Measurements from ENCODE around the gene C11orf98. TPM values are rescaled to one million over a fixed set of nuclear protein-coding genes. Genes with fewer than 3 reads are reported as not detected.
"Not testable (repeated sequence)": the region's sequence is repeated elsewhere in the genome, so short reads cannot be mapped to it uniquely, and the experiment has no call there.

The C11orf98 gene
- total RNA-seq, 2 experiments from 2014 or later: 105 to 148 TPM

DNA sequence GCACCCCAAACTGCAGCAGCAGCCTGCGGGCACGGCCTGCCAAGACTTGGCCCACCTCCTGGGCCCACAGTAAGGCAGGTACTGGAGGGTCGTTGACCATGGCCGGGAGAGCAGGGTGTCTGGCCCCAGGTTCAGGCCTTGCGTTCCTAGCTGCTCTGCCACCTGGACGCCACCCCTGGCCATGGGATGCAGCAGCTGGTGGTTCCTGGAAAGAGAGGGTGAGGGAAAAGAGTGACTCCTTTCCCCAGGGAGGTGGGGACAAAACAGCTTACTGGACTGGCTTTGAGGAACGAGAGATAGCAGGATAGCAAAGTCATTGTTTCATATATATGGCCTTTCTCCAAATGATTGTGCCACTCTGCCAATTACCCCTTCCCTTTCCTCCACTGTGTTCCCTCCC lies 40.4 kb upstream of the C11orf98 start:
- TF ChIP-seq, protein P1, sequence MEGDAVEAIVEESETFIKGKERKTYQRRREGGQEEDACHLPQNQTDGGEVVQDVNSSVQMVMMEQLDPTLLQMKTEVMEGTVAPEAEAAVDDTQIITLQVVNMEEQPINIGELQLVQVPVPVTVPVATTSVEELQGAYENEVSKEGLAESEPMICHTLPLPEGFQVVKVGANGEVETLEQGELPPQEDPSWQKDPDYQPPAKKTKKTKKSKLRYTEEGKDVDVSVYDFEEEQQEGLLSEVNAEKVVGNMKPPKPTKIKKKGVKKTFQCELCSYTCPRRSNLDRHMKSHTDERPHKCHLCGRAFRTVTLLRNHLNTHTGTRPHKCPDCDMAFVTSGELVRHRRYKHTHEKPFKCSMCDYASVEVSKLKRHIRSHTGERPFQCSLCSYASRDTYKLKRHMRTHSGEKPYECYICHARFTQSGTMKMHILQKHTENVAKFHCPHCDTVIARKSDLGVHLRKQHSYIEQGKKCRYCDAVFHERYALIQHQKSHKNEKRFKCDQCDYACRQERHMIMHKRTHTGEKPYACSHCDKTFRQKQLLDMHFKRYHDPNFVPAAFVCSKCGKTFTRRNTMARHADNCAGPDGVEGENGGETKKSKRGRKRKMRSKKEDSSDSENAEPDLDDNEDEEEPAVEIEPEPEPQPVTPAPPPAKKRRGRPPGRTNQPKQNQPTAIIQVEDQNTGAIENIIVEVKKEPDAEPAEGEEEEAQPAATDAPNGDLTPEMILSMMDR (conservative IDR thresholded peaks at IDR 0.05; ENCODE audit: low read length): no peak
- no peak for TF ChIP-seq EZH2phosphoT487 (IDR thresholded peaks at IDR 0.05; ENCODE audit: borderline replicate concordance, low read depth, low read length)
- Histone ChIP-seq H4K20me1 (ENCODE audit: insufficient read depth, low read length) (no peaks in the 10 kb centered on the region), H2AFZ (ENCODE audit: low read length) (no peak overlapping the region; the same call in 1 of the 2 replicates), H3K4me3 (ENCODE audit: low read depth, low read length, poor library complexity, severe bottlenecking) (peak overlapping the region; percentile 73), H3K9me3 (ENCODE audit: low read length) (no peaks in the 10 kb centered on the region), H3K79me2 (ENCODE audit: insufficient read depth, low read depth, low read length) (no peaks in the 10 kb centered on the region), H3K9me2 (ENCODE audit: insufficient read depth, low read length) (no peaks in the 10 kb centered on the region), H3K4me1 (ENCODE audit: insufficient read depth, low read length, poor library complexity, severe bottlenecking) (peaks cover 44% of the 10 kb centered on the region), H3K36me3 (ENCODE audit: insufficient read depth, low read length) (peaks cover 93% of the 10 kb centered on the region), H3K4me2 (ENCODE audit: low read length) (peak overlapping the region; percentile 94), H3K27ac (ENCODE audit: low read depth, low read length, poor library complexity, severe bottlenecking) (peak overlapping the region; percentile 19)
- ChIA-PET CTCF (ENCODE audit: unreplicated experiment) (interaction anchor here (1.2 kb wide), 1 partner anchor 16 kb away, joined by 3 read pairs; the partner anchor contains the start of gene LRRN4CL), POLR2A (interaction anchor here (0.7 to 1.6 kb wide), 4 partner anchors 9 to 120 kb away, joined by 3 to 5 read pairs (median 4); no protein-coding TSS in a partner anchor)
- intact Hi-C loops (cut with micrococcal nuclease; ENCODE audit: unreplicated experiment): no loop called here
- no TSS peak for BruUV-seq (replicated peaks)
- no peak for DNase-seq (ENCODE audit: low spot score)

DNA sequence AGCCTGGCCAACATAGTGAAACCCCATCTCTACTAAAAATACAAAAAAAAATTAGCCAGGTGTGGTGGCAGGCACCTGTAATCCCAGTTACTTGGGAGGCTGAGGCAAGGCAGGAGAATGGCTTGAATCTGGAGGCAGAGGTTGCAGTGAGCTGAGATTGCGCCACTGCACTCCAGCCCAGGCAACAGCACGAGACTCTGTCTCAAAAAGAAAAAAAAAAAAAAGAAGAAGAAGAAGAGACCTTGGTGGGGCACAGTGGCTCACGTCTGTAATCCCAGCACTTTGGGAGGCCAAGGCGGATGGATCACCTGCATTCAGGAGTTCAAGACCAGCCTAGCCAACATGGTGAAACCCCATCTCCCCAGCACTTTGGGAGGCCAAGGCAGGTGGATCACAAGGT lies 38.9 kb upstream of the C11orf98 start:
- H3K4me3 ChIP-seq (ENCODE audit: low read depth, low read length, poor library complexity, severe bottlenecking); intact Hi-C loops (cut with micrococcal nuclease; ENCODE audit: unreplicated experiment); BruUV-seq (replicated peaks); H2AFZ ChIP-seq (ENCODE audit: low read length); DNase-seq (ENCODE audit: low spot score); H3K27ac ChIP-seq (ENCODE audit: low read depth, low read length, poor library complexity, severe bottlenecking); H3K4me2 ChIP-seq (ENCODE audit: low read length); H3K9me3 ChIP-seq (ENCODE audit: low read length); CTCF ChIA-PET (ENCODE audit: unreplicated experiment); H3K9me2 ChIP-seq (ENCODE audit: insufficient read depth, low read length); H3K79me2 ChIP-seq (ENCODE audit: insufficient read depth, low read depth, low read length); H4K20me1 ChIP-seq (ENCODE audit: insufficient read depth, low read length): not testable (repeated sequence)
- POLR2A ChIA-PET: interaction anchor here (0.6 kb wide), 1 partner anchor 56 kb away, joined by 10 read pairs; no protein-coding TSS in a partner anchor
- peaks cover 33% of the 10 kb centered on the region for H3K4me1 ChIP-seq (ENCODE audit: insufficient read depth, low read length, poor library complexity, severe bottlenecking)
- H3K36me3 ChIP-seq (ENCODE audit: insufficient read depth, low read length): peaks cover 90% of the 10 kb centered on the region

DNA sequence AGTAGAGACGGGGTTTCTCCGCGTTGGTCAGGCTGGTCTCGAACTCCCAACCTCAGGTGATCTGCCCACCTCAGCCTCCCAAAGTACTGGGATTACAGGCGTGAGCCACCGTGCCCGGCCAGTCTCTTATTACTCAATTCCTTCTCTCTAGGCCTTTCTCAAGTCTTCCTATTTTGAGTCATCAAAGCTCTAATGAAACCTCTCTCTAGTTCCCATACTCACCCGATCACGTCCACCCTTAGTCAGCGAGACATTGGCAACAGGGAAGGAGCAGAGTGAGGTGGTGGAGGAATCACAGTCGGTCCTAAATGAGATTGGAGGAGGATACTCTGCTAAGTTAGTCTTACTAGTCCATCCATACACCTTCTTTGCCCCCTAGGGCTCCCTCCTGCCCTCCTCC lies 37.2 kb upstream of the C11orf98 start:
- no peak overlapping the region for H3K4me2 ChIP-seq (ENCODE audit: low read length)
- BruUV-seq (replicated peaks): no TSS peak
- peaks cover 79% of the 10 kb centered on the region for H3K36me3 ChIP-seq (ENCODE audit: insufficient read depth, low read length)
- H3K4me1 ChIP-seq (ENCODE audit: insufficient read depth, low read length, poor library complexity, severe bottlenecking): peaks cover 16% of the 10 kb centered on the region
- no peak for TF ChIP-seq EZH2phosphoT487 (IDR thresholded peaks at IDR 0.05; ENCODE audit: borderline replicate concordance, low read depth, low read length)
- TF ChIP-seq, protein P1 (conservative IDR thresholded peaks at IDR 0.05; ENCODE audit: low read length): no peak
- CTCF ChIA-PET (ENCODE audit: unreplicated experiment): no interaction called here
- H3K79me2 ChIP-seq (ENCODE audit: insufficient read depth, low read depth, low read length): no peaks in the 10 kb centered on the region
- H3K4me3 ChIP-seq (ENCODE audit: low read depth, low read length, poor library complexity, severe bottlenecking): no peak overlapping the region
- H2AFZ ChIP-seq (ENCODE audit: low read length): no peak overlapping the region
- intact Hi-C loops (cut with micrococcal nuclease; ENCODE audit: unreplicated experiment): no loop called here
- DNase-seq (ENCODE audit: low spot score): no peak
- POLR2A ChIA-PET: no interaction called here
- no peak overlapping the region for H3K27ac ChIP-seq (ENCODE audit: low read depth, low read length, poor library complexity, severe bottlenecking)
- H3K9me2 ChIP-seq (ENCODE audit: insufficient read depth, low read length): no peaks in the 10 kb centered on the region
- H4K20me1 ChIP-seq (ENCODE audit: insufficient read depth, low read length): no peaks in the 10 kb centered on the region
- H3K9me3 ChIP-seq (ENCODE audit: low read length): no peaks in the 10 kb centered on the region

Data from OCI-LY7 (cell line).